OCI-LY7 (cell line): ENCODE data around the gene MON1A. TPM values are rescaled to one million over a fixed set of nuclear protein-coding genes. Genes with fewer than 3 reads are reported as not detected.

ENCODE experiments used
- BruUV-seq: library from RNA; stranded (reverse); fragments of 400-500 nt; replicated peaks from 2 replicates; lab custom pipeline; 2021; lab: Mats Ljungman, UMichigan
- CTCF ChIA-PET: fragments of 300-600 bp; sonication (Branson Sonifier 250); formaldehyde crosslinking; loops from one replicate; lab custom pipeline; 2022; ENCODE audit warnings: antibody characterized with exemption; ENCODE audit not compliant: unreplicated experiment; lab: Charles Lee
- POLR2A ChIA-PET: fragments of 300-600 bp; sonication (Branson Sonifier 250); formaldehyde crosslinking; loops from one replicate; lab custom pipeline; 2022; ENCODE audit warnings: antibody characterized with exemption; lab: Charles Lee
- DNase-seq: peaks from one replicate; pipeline ENCODE4 v3.0.0-alpha.2; 2015; ENCODE audit warnings: low spot score
- H2AFZ ChIP-seq: fragments of 200-600 bp; sonication (generic), shearing (Covaris generic); 2 replicates; pipeline ENCODE4 v1.6.1; 2014; ENCODE audit warnings: mild to moderate bottlenecking, antibody characterized with exemption, low read length, moderate library complexity
- H3K27ac ChIP-seq: fragments of 200-600 bp; sonication (generic); 2 replicates; pipeline ENCODE4 v1.5.1; 2014; ENCODE audit warnings: mixed run types, low read depth, mild to moderate bottlenecking, moderate library complexity, low read length, inconsistent platforms; ENCODE audit not compliant: poor library complexity, severe bottlenecking
- H3K36me3 ChIP-seq: fragments of 200-600 bp; sonication (generic); 2 replicates; pipeline ENCODE4 v1.6.1; 2014; ENCODE audit warnings: mild to moderate bottlenecking, antibody characterized with exemption, low read length, moderate library complexity, mixed read lengths; ENCODE audit not compliant: insufficient read depth
- H3K4me1 ChIP-seq: fragments of 200-600 bp; sonication (generic); 2 replicates; pipeline ENCODE4 v1.5.1; 2014; ENCODE audit warnings: mild to moderate bottlenecking, low read length; ENCODE audit not compliant: insufficient read depth, poor library complexity, severe bottlenecking
- H3K4me2 ChIP-seq: fragments of 200-600 bp; sonication (generic); 2 replicates; pipeline ENCODE4 v1.6.1; 2014; ENCODE audit warnings: mild to moderate bottlenecking, low read length
- H3K4me3 ChIP-seq: fragments of 200-600 bp; sonication (generic); 2 replicates; pipeline ENCODE4 v1.5.1; 2014; ENCODE audit warnings: mild to moderate bottlenecking, low read depth, low read length; ENCODE audit not compliant: poor library complexity, severe bottlenecking
- H3K79me2 ChIP-seq: fragments of 200-600 bp; sonication (generic); 2 replicates; pipeline ENCODE4 v1.6.1; 2016; ENCODE audit warnings: low read depth, mild to moderate bottlenecking, low read length, moderate library complexity, mixed read lengths; ENCODE audit not compliant: insufficient read depth
- H3K9me2 ChIP-seq: fragments of 200-600 bp; sonication (generic); 2 replicates; pipeline ENCODE4 v1.6.1; 2016; ENCODE audit warnings: mild to moderate bottlenecking, low read length, mixed read lengths; ENCODE audit not compliant: insufficient read depth
- H3K9me3 ChIP-seq: fragments of 200-600 bp; sonication (generic); 2 replicates; pipeline ENCODE4 v1.6.1; 2014; ENCODE audit warnings: mild to moderate bottlenecking, mixed run types, low read length, mixed read lengths
- H4K20me1 ChIP-seq: fragments of 200-600 bp; sonication (generic); 2 replicates; pipeline ENCODE4 v1.6.1; 2014; ENCODE audit warnings: mild to moderate bottlenecking, antibody characterized with exemption, low read length, moderate library complexity, mixed read lengths; ENCODE audit not compliant: insufficient read depth
- CTCF ChIP-seq: fragments of 200-600 bp; sonication (generic); conservative IDR thresholded peaks from 2 replicates; pipeline ENCODE4 v1.5.1; 2014; ENCODE audit warnings: mild to moderate bottlenecking, antibody characterized with exemption, low read length, moderate library complexity, mixed read lengths
- EZH2phosphoT487 ChIP-seq: fragments of 200-600 bp; sonication (generic); IDR thresholded peaks from 2 replicates; pipeline ENCODE4 v1.6.1; 2018; ENCODE audit warnings: low read depth, borderline replicate concordance, mild to moderate bottlenecking, mixed run types, antibody characterized with exemption, low read length, moderate library complexity, mixed read lengths
- intact Hi-C: fragments of 100-400 bp; cut with micrococcal nuclease; formaldehyde crosslinking; loops from one replicate; pipeline ENCODE4 v1.10.0; 2022; ENCODE audit not compliant: unreplicated experiment
- total RNA-seq, 2 experiments: library from RNA; depleted of rRNA in 1 of 2; stranded (reverse); fragments of >200 nt in 1 of 2; shearing (Covaris generic) in 1 of 2; gene quantifications; 2 replicates each; pipeline ENCODE4 v1.2.3, GENCODE V29; 2014 to 2022

MON1A gene
- total RNA-seq, 2 experiments from 2014 or later: 7.3 to 10.4 TPM

- intact Hi-C loops: no loop called here
- Histone ChIP-seq H3K4me3 (peak overlapping the region; percentile 59), H3K9me2 (no peaks in the 10 kb centered on the region), H3K4me2 (peak overlapping the region; percentile 79), H3K27ac (no peak overlapping the region), H2AFZ (no peak overlapping the region), H3K79me2 (no peaks in the 10 kb centered on the region), H4K20me1 (no peaks in the 10 kb centered on the region), H3K4me1 (peaks cover 17% of the 10 kb centered on the region), H3K36me3 (no peaks in the 10 kb centered on the region), H3K9me3 (no peaks in the 10 kb centered on the region)
- ChIA-PET CTCF (no interaction called here), POLR2A (interaction anchor here (1.2 kb wide), 1 partner anchor 12 kb away, joined by 3 read pairs; no protein-coding TSS in a partner anchor)
- TF ChIP-seq EZH2phosphoT487 (no peak), CTCF (no peak)
- no TSS peak for BruUV-seq
- no peak for DNase-seq
These were observed 60.6 kb downstream of the MON1A start for GRCh38 chr3:49868862-49869466.

- POLR2A ChIA-PET: no interaction called here
- no peaks in the 10 kb centered on the region for H3K36me3 ChIP-seq
- H3K9me2 ChIP-seq: no peaks in the 10 kb centered on the region
- H3K4me3 ChIP-seq: no peak overlapping the region
- no peak for TF ChIP-seq EZH2phosphoT487
- no peak for TF ChIP-seq CTCF
- H3K27ac ChIP-seq: no peak overlapping the region
- H3K79me2 ChIP-seq: no peaks in the 10 kb centered on the region
- no peak overlapping the region for H3K4me2 ChIP-seq
- BruUV-seq: no TSS peak
- CTCF ChIA-PET: no interaction called here
- H3K9me3 ChIP-seq: no peaks in the 10 kb centered on the region
- intact Hi-C loops: no loop called here
- H4K20me1 ChIP-seq: no peaks in the 10 kb centered on the region
- peak; percentile 30 for DNase-seq
- H2AFZ ChIP-seq: no peak overlapping the region
- peaks cover 17% of the 10 kb centered on the region for H3K4me1 ChIP-seq
These were observed 61.7 kb downstream of the MON1A start for GRCh38 chr3:49867871-49868321.

- H2AFZ ChIP-seq: no peak overlapping the region
- ChIA-PET POLR2A (no interaction called here), CTCF (no interaction called here)
- H3K4me2 ChIP-seq: no peak overlapping the region
- no peak overlapping the region for H3K27ac ChIP-seq
- TF ChIP-seq EZH2phosphoT487 (no peak), CTCF (no peak)
- DNase-seq: no peak
- no peaks in the 10 kb centered on the region for H3K36me3 ChIP-seq
- no peaks in the 10 kb centered on the region for H3K9me2 ChIP-seq
- H3K79me2 ChIP-seq: no peaks in the 10 kb centered on the region
- BruUV-seq: no TSS peak
- no peak overlapping the region for H3K4me3 ChIP-seq
- intact Hi-C loops: no loop called here
- H4K20me1 ChIP-seq: no peaks in the 10 kb centered on the region
- no peaks in the 10 kb centered on the region for H3K9me3 ChIP-seq
- peaks cover 17% of the 10 kb centered on the region for H3K4me1 ChIP-seq
These were observed 62.2 kb downstream of the MON1A start for GRCh38 chr3:49867400-49867799.
